ENCODE data around the gene SKAP1. TPM values are rescaled to one million over a fixed set of nuclear protein-coding genes. Genes with fewer than 3 reads are reported as not detected.

The SKAP1 gene
- total and polyA plus RNA-seq, 2 of the 13 experiments (the other 11 are each of a cell fraction or from before 2014, with no cell fraction given) = 0.21 TPM; not detected in 1

GRCh38 chr17:48101012-48101720, 328.8 kb downstream of the SKAP1 start, which contains the start of gene CBX1 (continued):
- peak; percentile 40 for TF ChIP-seq SKIL (CRISPR knock-in tag; IDR thresholded peaks at IDR 0.05; ENCODE audit: borderline replicate concordance)
- TF ChIP-seq SOX6 (IDR thresholded peaks at IDR 0.05) = no peak
- peak; percentile 86 for TF ChIP-seq SOX6 (CRISPR knock-in tag; IDR thresholded peaks at IDR 0.05)
- peak; percentile 95 for TF ChIP-seq MTERF4 (CRISPR knock-in tag; IDR thresholded peaks at IDR 0.05)
- TF ChIP-seq ZNF616 (CRISPR knock-in tag; IDR thresholded peaks at IDR 0.05; ENCODE audit: low read depth) = 0 out of 2 replicates have a peak, but pooled peaks have one; percentile 43
- TF ChIP-seq NFIB (CRISPR knock-in tag; IDR thresholded peaks at IDR 0.05; ENCODE audit: borderline replicate concordance) = no peak
- peak; percentile 16; the same call in 1 of the 2 replicates for TF ChIP-seq ZKSCAN8 (CRISPR knock-in tag; IDR thresholded peaks at IDR 0.05; ENCODE audit: borderline replicate concordance)
- 0 out of 2 replicates have a peak, but pooled peaks have one; percentile 54 for TF ChIP-seq ZNF557 (CRISPR knock-in tag; IDR thresholded peaks at IDR 0.05)
- TF ChIP-seq TBL1XR1 (IDR thresholded peaks at IDR 0.05; ENCODE audit: borderline replicate concordance, low read length, partially characterized antibody) = no peak
- TF ChIP-seq KLF12 (CRISPR knock-in tag; IDR thresholded peaks at IDR 0.05; ENCODE audit: borderline replicate concordance) = no peak; the same call in 1 of the 2 replicates
- TF ChIP-seq KMT2A (CRISPR knock-in tag; IDR thresholded peaks at IDR 0.05) = peak; percentile 77; the same call in 1 of the 2 replicates
- TF ChIP-seq NCOA2 (CRISPR knock-in tag; IDR thresholded peaks at IDR 0.05) = no peak
- TF ChIP-seq MYC (CRISPR knock-in tag; IDR thresholded peaks at IDR 0.05; ENCODE audit: borderline replicate concordance) = peak; percentile 82
- TF ChIP-seq ZNF256 (CRISPR knock-in tag; conservative IDR thresholded peaks at IDR 0.05) = no peak
- TF ChIP-seq ZNF615 (CRISPR knock-in tag; IDR thresholded peaks at IDR 0.05; ENCODE audit: borderline replicate concordance) = peak; percentile 20; the same call in 1 of the 2 replicates
- TF ChIP-seq ZNF20 (CRISPR knock-in tag; IDR thresholded peaks at IDR 0.05) = peak; percentile 93; the same call in 1 of the 2 replicates
- peak; percentile 96 for TF ChIP-seq CBX5 (CRISPR knock-in tag; IDR thresholded peaks at IDR 0.05; ENCODE audit: borderline replicate concordance)
- no peak; the same call in 1 of the 2 replicates for TF ChIP-seq ZNF589 (CRISPR knock-in tag; conservative IDR thresholded peaks at IDR 0.05)
- peak; percentile 36; the same call in 1 of the 2 replicates for TF ChIP-seq ZSCAN20 (CRISPR knock-in tag; IDR thresholded peaks at IDR 0.05; ENCODE audit: borderline replicate concordance)
- TF ChIP-seq BCL6 (CRISPR knock-in tag; IDR thresholded peaks at IDR 0.05) = peak; percentile 19
- TF ChIP-seq SNAI1 (CRISPR knock-in tag; IDR thresholded peaks at IDR 0.05; ENCODE audit: borderline replicate concordance) = peak; percentile 95
- TF ChIP-seq ZIK1 (CRISPR knock-in tag; IDR thresholded peaks at IDR 0.05; ENCODE audit: borderline replicate concordance, low read depth) = no peak; the same call in none of the 2 replicates
- TF ChIP-seq, protein P1, sequence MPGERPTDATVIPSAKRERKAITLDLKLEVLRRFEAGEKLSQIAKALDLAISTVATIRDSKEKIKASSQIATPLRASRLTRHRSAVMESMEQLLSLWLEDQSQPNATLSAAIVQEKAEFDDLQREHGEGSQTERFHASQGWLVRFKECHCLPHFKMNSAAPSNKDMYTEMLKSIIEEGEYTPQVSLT (CRISPR knock-in tag; IDR thresholded peaks at IDR 0.05; ENCODE audit: borderline replicate concordance, low read depth) = no peak
- peak; percentile 93 for TF ChIP-seq TBX2 (CRISPR knock-in tag; IDR thresholded peaks at IDR 0.05; ENCODE audit: borderline replicate concordance)
- TF ChIP-seq SRSF1 (optimal IDR thresholded peaks at IDR 0.05; ENCODE audit: low read depth, low read length) = peak; percentile 82
- TF ChIP-seq KLF13 (CRISPR knock-in tag; IDR thresholded peaks at IDR 0.05) = no peak
- peak; percentile 73; the same call in 1 of the 2 replicates for TF ChIP-seq GFI1 (CRISPR knock-in tag; IDR thresholded peaks at IDR 0.05; ENCODE audit: borderline replicate concordance)
- no peak for TF ChIP-seq ZNF7 (CRISPR knock-in tag; IDR thresholded peaks at IDR 0.05)

Data from HepG2 (cell line).